ENCODE results near the gene SLPI.

Gene SLPI

GRCh38 chr20:45254383-45255262 lies at the start of gene SLPI:
Gene SLPI (minus strand): TSS chr20:45254564. CDS start chr20:45254543, 21 bp downstream.
- TF ChIP-seq EGR1 (IDR thresholded peaks at IDR 0.05) (no peak), MAX (IDR thresholded peaks at IDR 0.05) (peak; percentile 32; the same call in 1 of the 2 replicates), FOXM1 (IDR thresholded peaks at IDR 0.05; ENCODE audit: borderline replicate concordance, low read depth) (peak; percentile 77), ZBTB7A (IDR thresholded peaks at IDR 0.05; ENCODE audit: low read depth) (no peak), NFIC (IDR thresholded peaks at IDR 0.05) (peak; percentile 55; the same call in 1 of the 2 replicates), TCF12 (IDR thresholded peaks at IDR 0.05; ENCODE audit: low read depth) (peak; percentile 78), CEBPB (IDR thresholded peaks at IDR 0.05) (peak; percentile 100), CREB1 (IDR thresholded peaks at IDR 0.05; ENCODE audit: low read depth) (no peak), YY1 (IDR thresholded peaks at IDR 0.05; ENCODE audit: low read depth) (peak; percentile 17; the same call in 1 of the 2 replicates), USF1 (IDR thresholded peaks at IDR 0.05) (no peak), REST (IDR thresholded peaks at IDR 0.05; ENCODE audit: low read depth) (peak; percentile 9; the same call in 1 of the 2 replicates), TEAD4 (IDR thresholded peaks at IDR 0.05) (peak; percentile 55; the same call in 1 of the 2 replicates), TAF1 (IDR thresholded peaks at IDR 0.05; ENCODE audit: low read depth) (no peak), EP300 (IDR thresholded peaks at IDR 0.05; ENCODE audit: borderline replicate concordance) (peak; percentile 86), RAD21 (IDR thresholded peaks at IDR 0.05; ENCODE audit: low read depth) (peak; percentile 13; the same call in 1 of the 2 replicates)

- no peak for TF ChIP-seq REST (IDR thresholded peaks at IDR 0.05; ENCODE audit: low read depth)
- no peak for TF ChIP-seq USF1 (IDR thresholded peaks at IDR 0.05)
- TF ChIP-seq CREB1 (IDR thresholded peaks at IDR 0.05; ENCODE audit: low read depth), result no peak
- TF ChIP-seq ZBTB7A (IDR thresholded peaks at IDR 0.05; ENCODE audit: low read depth), result no peak
- no peak for TF ChIP-seq NFIC (IDR thresholded peaks at IDR 0.05)
- no peak for TF ChIP-seq MAX (IDR thresholded peaks at IDR 0.05)
- TF ChIP-seq YY1 (IDR thresholded peaks at IDR 0.05; ENCODE audit: low read depth), result no peak
- TF ChIP-seq CEBPB (IDR thresholded peaks at IDR 0.05), result no peak
- no peak for TF ChIP-seq TAF1 (IDR thresholded peaks at IDR 0.05; ENCODE audit: low read depth)
- TF ChIP-seq RAD21 (IDR thresholded peaks at IDR 0.05; ENCODE audit: low read depth), result no peak
- TF ChIP-seq FOXM1 (IDR thresholded peaks at IDR 0.05; ENCODE audit: borderline replicate concordance, low read depth), result no peak
- TF ChIP-seq EP300 (IDR thresholded peaks at IDR 0.05; ENCODE audit: borderline replicate concordance), result no peak
- TF ChIP-seq TCF12 (IDR thresholded peaks at IDR 0.05; ENCODE audit: low read depth), result no peak
- no peak for TF ChIP-seq EGR1 (IDR thresholded peaks at IDR 0.05)
- no peak for TF ChIP-seq TEAD4 (IDR thresholded peaks at IDR 0.05)
These were observed 49.5 kb upstream of the SLPI start for GRCh38 chr20:45303586-45304463.

DNA sequence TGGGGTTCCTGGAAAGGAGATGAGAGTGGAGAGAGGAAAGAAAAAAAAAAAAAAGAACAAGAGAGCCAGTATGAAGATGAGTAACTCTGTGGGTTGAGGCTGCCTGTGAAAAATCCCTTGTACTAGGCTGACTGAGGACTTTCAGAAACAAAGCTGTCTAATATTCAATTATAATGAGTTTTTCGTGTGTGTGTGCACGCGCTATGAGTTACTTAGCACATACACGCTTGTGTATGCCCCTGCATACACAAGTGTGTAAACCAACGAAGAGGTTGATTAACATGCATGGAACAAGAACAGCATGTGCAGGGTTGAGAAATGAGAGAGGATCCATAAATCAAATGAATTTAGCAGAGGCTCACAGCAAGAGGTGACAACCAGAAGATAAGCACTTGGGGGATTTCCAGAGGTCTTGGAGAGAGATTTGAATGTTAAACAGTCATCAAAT lies 47.5 kb upstream of the SLPI start:
- TF ChIP-seq EGR1 (IDR thresholded peaks at IDR 0.05) (no peak), CEBPB (IDR thresholded peaks at IDR 0.05) (no peak), TEAD4 (IDR thresholded peaks at IDR 0.05) (no peak), MAX (IDR thresholded peaks at IDR 0.05) (no peak), TAF1 (IDR thresholded peaks at IDR 0.05; ENCODE audit: low read depth) (no peak), EP300 (IDR thresholded peaks at IDR 0.05; ENCODE audit: borderline replicate concordance) (no peak), TCF12 (IDR thresholded peaks at IDR 0.05; ENCODE audit: low read depth) (no peak), RAD21 (IDR thresholded peaks at IDR 0.05; ENCODE audit: low read depth) (no peak), REST (IDR thresholded peaks at IDR 0.05; ENCODE audit: low read depth) (no peak), FOXM1 (IDR thresholded peaks at IDR 0.05; ENCODE audit: borderline replicate concordance, low read depth) (no peak), USF1 (IDR thresholded peaks at IDR 0.05) (no peak), CREB1 (IDR thresholded peaks at IDR 0.05; ENCODE audit: low read depth) (no peak), NFIC (IDR thresholded peaks at IDR 0.05) (no peak), YY1 (IDR thresholded peaks at IDR 0.05; ENCODE audit: low read depth) (no peak), ZBTB7A (IDR thresholded peaks at IDR 0.05; ENCODE audit: low read depth) (no peak)

Data from Ishikawa (cell line).